Stimulated activated CD8-positive, alpha-beta memory T cell treated with anti-CD3 and anti-CD28 coated beads, Interleukin-4, amount 100 ng/mL, for 48 hours (primary cell): ENCODE results near the gene CCL14.

Experiments used
- DNase-seq: peaks from one replicate; pipeline ENCODE4 v3.0.0-alpha.2; 2020

Gene CCL14

GRCh38 chr17:35936063-35936462, 50.5 kb downstream of the CCL14 start:
- DNase-seq, result no peak

DNA sequence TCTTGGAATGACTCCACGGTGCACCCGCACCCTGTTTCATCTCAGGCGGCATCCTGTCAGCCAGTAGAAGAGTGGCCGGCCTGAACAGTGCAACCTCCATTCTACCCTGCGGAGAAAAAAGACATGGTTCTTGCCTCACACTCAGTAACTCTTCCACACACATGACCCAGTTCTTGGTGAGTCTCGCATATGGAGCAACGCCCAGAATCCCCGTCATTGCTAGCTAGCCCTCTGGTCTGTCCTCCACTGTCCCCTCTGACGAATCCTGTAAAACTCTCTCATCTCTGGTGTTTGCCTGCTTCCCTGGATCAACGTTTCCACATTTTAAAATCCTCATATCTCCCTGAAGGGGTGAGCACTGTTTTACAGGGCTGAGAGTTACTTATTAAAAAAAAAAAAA, 51.8 kb downstream of the CCL14 start:
- no peak for DNase-seq
